GM12872 (cell line): ENCODE measurements around the gene PDCD7.

Experiments used
- TF ChIP-seq, protein P1 (sequence below): IDR thresholded peaks from 3 replicates; pipeline ENCODE4 v1.5.1; 2011; ENCODE audit warnings: low read depth, mild to moderate bottlenecking, low read length, moderate library complexity; ENCODE audit not compliant: insufficient read depth

PDCD7 gene

DNA sequence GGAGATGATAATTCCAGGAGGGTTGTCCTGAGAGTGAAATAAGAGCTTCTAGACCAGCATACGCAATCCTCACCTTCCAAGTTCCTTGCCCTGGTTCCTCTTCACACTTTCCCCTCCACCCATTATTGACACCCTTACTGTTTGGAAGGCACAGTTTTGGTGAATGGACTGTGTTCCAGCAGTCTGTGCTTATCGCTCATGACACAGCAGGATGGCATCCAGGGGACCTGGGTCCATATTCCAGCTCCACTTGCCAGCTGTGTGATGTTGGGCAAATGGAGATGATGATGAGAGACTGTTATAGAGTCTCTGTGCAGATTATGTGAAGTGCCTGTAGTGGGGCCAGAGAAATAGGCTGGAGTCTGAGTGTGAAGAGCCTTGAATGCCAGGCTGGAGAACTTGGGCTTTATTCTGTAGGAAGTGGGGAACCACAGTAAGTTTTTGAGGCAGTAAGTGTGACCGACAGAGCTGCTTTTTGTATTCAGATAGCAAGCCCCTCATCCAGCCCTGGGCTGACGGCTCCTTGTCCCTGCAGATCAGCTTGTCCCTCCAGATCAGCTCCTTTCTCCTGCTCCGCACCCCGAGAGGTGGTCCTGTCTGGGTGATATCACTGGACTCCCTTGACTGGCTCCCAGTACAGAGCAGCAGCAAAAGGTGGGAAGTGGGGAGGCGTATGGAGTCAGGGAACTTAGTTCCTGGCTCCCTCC, 49.0 kb downstream of the PDCD7 start:
- TF ChIP-seq, protein P1, sequence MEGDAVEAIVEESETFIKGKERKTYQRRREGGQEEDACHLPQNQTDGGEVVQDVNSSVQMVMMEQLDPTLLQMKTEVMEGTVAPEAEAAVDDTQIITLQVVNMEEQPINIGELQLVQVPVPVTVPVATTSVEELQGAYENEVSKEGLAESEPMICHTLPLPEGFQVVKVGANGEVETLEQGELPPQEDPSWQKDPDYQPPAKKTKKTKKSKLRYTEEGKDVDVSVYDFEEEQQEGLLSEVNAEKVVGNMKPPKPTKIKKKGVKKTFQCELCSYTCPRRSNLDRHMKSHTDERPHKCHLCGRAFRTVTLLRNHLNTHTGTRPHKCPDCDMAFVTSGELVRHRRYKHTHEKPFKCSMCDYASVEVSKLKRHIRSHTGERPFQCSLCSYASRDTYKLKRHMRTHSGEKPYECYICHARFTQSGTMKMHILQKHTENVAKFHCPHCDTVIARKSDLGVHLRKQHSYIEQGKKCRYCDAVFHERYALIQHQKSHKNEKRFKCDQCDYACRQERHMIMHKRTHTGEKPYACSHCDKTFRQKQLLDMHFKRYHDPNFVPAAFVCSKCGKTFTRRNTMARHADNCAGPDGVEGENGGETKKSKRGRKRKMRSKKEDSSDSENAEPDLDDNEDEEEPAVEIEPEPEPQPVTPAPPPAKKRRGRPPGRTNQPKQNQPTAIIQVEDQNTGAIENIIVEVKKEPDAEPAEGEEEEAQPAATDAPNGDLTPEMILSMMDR = no peak

GRCh38 chr15:65083262-65083701, 50.3 kb downstream of the PDCD7 start:
- TF ChIP-seq, protein P1 = no peak

GRCh38 chr15:65082303-65082953, 51.2 kb downstream of the PDCD7 start:
- TF ChIP-seq, protein P1 = no peak

DNA sequence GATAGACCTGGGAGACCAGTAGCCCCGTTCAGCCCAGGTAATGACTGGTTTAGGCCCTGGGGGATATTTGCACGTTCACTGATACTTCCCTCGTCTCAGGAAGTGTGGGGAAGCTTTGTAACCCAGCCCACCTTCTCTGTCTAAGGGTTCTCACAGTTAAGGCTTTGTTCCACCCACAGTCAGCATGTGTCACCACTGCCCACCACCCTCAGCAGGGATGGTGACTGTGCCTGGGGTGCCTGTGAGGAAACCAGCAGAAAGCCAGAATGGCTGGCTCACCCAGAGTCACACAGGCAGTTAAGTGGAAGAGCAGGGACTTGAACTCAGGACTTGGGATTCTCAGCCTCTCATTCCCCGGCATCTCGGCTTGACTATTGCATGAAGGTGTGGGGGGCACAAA, 51.9 kb downstream of the PDCD7 start:
- TF ChIP-seq, protein P1 = no peak

- TF ChIP-seq, protein P1 = no peak
Measured at GRCh38 chr15:65081270-65081669, 52.3 kb downstream of the PDCD7 start.

- TF ChIP-seq, protein P1 = no peak
Measured at GRCh38 chr15:65079580-65079979, 54.0 kb downstream of the PDCD7 start.

- TF ChIP-seq, protein P1 = peak; percentile 57
Measured at GRCh38 chr15:65077981-65078352, 55.6 kb downstream of the PDCD7 start.
